Suppressor macrophage treated with lipopolysaccharide for 4 hours (primary cell): Measurements from ENCODE around the gene SLC1A5.
A peak's percentile ranks its signal among the peaks of the same experiment; 100 is the strongest.
"Not testable (repeated sequence)": the region's sequence is repeated elsewhere in the genome, so short reads cannot be mapped to it uniquely, and the experiment has no call there.

Experiments used
- DNase-seq: peaks from one replicate; pipeline ENCODE4 v3.0.0-alpha.2; 2020

Gene SLC1A5

GRCh38 chr19:46788262-46788967 lies at the start of gene SLC1A5:
TSS of gene SLC1A5 (minus strand) at chr19:46788594. CDS start at chr19:46787965, 629 bp downstream.
- DNase-seq, result peak; percentile 96

DNA sequence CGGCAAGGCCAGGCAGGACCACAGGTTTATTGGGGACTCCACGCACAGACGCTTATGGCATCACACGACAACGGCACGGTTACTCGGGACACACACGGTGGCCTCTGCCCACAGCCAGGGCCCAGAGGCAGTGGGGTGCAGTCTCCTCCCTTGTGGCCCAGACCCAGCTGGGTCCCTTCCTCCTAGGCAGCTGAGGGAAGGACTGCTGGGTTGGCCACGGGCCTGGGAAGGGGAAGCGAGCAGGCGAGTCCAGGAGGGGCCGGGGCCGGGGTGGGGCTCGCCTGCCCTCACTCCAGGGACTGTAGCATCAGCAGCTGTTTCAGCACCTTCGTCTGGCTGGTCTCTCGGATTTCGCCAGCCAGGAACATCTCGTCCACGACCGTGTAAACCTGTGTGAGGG lies 49.8 kb upstream of the SLC1A5 start:
- DNase-seq, result no peak

DNA sequence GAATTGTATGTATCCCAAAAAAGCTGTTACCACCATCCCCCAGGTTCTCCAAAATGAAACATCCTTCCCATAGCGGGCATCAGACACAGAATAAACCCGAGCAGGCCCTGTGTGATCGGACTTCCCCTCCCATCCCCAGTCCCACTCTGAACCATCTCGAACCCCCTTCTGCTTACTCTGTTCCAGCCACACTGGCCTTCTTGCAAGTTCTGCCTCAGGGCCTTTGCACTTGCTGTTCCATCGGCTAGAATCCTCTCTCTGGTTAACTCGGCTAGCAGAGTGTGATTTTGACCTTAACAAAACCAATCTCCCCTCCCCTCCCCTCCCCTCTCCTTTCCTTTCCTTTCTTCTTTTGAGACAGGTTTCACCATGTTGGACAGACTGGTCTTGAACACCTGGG lies 46.6 kb upstream of the SLC1A5 start:
- DNase-seq, result no peak

GRCh38 chr19:46834121-46834520 lies 45.7 kb upstream of the SLC1A5 start:
- DNase-seq, result no peak

GRCh38 chr19:46830864-46831263 lies 42.5 kb upstream of the SLC1A5 start:
- DNase-seq, result no peak

DNA sequence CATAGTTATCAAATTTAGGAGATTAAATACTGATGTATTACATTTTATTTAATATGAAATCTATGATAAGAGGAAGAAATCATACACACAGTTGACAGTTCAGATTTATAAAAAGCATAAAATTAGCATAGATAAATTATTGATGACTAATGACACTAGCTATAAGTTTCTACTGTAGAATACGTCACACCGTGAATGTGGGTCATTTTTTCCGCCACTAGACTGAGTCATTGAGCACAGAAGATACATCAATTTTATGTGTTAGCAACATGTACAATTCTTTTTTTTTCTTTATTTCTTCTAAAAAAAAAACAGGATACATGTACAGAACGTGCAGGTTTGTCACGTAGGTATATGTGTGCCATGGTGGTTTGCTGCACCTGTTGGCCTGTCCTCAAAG lies 40.1 kb upstream of the SLC1A5 start:
- no peak for DNase-seq

DNA sequence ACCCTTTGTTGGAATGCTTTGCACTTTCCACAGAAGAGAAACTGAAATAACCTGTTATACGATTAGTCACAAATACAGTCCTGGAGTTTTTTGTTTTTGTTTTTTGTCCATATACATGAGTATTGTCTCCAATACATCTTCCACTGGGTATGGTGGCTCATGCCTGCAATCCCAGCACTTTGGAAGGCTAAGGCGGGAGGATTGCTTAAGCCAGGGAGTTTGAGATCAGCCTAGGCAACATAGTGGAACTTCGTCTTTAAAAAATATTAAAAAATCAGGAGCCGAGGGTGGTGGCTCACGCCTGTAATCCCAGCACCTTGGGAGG lies 37.3 kb upstream of the SLC1A5 start:
- peak; percentile 27 for DNase-seq

DNA sequence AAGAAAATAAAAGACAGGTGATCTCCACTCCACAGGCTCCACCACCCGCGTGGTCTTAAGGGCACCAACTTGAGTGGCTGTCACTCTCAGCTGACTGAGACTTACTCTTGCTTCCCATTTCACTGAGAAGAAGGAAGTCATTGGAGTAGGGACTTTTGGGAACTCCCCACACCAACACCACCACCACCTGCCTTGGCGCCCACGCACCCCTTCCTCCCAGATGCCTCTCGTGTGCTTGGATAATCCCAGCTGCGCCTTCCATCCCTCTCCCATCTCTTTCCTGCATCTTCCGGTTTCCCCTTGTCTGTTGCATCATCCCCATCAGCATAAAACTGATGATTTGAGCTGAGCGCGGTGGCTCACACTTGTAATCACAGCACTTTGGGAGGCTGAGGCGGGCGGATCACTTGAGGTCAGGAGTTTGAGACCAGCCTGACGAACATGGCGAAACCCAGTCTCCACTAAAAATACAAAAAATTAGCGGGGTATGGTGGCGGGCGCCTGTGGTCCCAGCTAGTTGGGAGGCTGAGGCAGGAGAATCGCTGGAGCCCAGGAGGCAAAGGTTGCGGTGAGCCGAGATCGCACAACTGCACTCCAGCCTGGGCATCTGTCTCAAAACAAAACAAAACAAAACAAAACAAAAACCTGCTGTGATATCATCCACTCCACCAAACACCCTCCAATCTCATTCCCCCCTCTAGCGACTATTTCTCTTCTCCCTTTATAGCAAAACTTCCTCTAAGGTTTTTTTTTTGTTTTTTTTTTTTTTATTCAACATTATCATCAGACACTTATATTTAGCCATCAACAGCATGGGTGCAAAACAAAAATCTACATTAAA lies 36.7 kb upstream of the SLC1A5 start:
- DNase-seq, result peak; percentile 91

GRCh38 chr19:46823049-46823448 lies 34.7 kb upstream of the SLC1A5 start:
- no peak for DNase-seq

DNA sequence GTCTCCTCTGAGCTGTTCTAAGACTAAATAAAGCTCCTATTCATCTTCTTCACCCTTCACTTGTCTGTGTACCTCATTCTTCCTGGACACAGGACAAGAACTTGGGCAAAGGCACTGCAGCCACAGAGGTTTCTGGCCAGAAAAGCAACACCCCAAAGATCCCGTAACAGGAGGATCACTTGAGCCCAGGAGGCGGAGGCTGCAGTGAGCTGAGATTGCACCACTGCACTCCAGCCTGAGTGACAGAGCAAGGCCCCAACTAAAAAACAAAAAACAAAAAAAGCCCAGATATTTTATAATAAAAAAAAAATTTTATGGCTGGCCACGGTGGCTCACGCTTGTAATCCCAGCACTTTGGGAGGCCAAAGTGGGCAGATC lies 34.0 kb upstream of the SLC1A5 start:
- DNase-seq, result not testable (repeated sequence)

DNA sequence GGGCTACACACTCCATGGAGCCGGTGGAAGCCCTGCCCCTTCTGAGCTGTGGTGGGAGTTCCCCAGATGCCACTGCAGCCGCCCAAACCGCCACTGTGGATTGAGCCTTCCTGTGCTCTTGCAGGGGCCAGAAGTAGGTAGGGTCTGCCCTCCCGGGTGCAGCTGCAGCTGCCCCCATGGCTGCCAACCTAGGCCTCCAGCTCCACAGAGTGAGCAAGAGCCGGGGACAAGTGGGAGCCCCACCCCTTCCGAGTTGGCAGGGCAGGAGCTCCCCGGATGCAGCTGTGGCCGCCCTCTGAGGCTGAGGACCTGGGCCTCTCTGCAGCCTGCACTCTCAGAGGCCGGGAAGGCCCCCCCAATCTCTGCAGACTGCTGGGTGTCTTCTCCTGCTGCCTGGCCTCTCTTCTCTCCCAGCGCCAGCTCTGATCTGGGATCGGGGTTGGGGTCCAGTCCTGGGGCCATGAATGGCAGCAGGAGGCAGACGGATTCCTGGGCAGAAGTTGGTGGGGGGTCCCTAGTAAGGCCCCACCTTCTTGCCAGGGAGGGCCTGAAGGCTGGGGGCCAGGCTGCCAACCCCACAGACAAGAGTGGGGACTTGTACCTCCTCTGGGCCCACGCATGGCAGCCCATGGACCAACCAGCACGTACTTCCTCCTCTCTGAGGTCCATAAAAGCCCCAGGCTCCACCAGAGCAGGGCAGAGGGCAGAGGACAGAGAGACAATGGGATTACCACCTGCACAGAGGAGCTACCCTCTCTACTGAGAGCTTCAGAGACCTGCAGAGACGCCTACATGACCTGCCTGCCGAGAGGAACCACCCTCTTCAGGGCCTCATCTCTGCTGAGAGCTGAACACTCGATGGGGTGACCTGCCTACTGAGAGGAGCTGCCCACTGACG lies 33.4 kb upstream of the SLC1A5 start:
- DNase-seq, result peak; percentile 48

GRCh38 chr19:46818812-46819211 lies 30.4 kb upstream of the SLC1A5 start:
- DNase-seq, result no peak

- DNase-seq, result no peak
These were observed 27.6 kb upstream of the SLC1A5 start for GRCh38 chr19:46815833-46816627.

- DNase-seq, result no peak
These were observed 25.5 kb upstream of the SLC1A5 start for GRCh38 chr19:46813839-46814358.

DNA sequence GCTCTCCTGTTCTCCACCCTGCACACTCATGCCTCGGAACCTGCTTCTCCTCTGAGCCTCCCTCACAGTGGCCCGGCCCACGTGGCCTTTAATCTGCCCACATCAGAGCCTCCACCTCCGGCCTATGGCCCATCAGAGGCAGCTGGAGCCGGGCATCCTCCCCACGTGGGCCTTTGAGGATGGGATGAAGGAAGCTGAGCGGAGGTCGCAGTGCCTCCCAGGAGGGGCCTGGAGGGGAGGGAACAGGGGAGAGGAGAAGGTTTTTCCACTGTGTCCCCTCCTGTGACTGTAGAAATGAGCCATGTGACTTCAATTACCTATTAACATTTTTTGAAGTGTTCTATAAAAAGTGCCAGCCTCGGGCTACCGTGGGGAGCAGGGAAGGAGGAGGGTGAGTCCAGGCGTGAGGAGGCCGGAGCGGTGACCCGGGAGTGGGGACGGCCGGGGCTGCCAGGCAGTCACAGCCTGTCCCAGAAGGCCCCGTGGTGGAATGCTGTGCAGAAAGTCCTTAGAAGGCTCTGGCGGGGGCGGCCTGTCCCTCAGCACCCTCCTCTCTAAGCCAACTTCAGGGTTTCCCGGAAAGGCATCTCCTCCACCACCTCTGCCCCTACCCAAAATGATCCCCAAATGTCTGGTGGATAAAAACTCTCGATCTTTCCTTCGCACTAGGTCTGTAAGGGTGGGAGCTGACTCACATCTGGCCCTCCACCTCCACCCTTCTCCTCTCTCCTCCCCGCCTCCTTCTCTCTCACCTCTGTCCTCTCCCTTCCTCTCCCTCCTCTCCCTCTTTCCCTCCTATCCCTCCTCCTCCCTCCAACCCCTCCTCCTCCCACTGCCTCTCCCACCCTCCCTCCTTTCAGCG lies 24.8 kb upstream of the SLC1A5 start:
- no peak for DNase-seq

- no peak for DNase-seq
These were observed 21.3 kb upstream of the SLC1A5 start for GRCh38 chr19:46809534-46810272.

DNA sequence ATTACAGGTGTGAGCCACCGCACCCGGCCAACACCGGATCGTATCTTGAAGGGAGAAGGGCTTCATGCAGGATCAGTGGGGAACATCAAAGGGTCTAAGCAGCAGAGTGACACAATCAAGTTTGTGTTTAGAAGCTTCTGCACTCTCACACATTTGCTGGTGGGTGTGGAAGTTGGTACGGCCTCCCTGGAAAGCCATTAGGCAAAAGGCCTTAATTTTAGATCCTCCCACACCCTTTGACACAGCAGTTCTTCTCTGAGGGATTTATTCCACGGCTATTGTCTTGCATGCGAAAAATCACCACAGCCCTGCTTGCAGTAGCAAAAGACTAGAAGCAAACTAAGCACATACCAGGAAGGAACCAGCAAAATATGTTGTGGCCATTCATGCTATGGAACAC lies 18.3 kb upstream of the SLC1A5 start:
- peak; percentile 35 for DNase-seq

- DNase-seq, result not testable (repeated sequence)
These were observed 16.0 kb upstream of the SLC1A5 start for GRCh38 chr19:46804432-46804831.

DNA sequence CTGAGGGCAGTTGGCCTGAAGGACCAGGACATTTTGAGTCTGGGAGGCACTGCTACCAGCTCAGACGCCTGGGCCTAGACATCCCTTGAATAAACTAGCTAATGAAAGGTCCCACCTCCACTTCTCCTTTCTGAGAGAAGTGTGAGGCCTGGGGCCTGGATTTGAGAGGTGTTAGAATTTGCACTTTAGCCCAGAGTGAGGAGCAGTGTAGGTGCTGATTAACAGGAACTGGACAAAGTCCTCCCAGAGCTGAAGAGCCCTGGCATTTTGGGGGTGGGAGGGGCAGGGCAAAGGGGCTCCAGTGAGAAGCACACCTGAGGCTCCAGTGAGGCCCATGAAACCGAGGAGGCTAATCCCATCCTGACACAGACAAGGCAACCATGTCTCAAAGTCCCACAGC lies 15.2 kb upstream of the SLC1A5 start:
- no peak for DNase-seq

DNA sequence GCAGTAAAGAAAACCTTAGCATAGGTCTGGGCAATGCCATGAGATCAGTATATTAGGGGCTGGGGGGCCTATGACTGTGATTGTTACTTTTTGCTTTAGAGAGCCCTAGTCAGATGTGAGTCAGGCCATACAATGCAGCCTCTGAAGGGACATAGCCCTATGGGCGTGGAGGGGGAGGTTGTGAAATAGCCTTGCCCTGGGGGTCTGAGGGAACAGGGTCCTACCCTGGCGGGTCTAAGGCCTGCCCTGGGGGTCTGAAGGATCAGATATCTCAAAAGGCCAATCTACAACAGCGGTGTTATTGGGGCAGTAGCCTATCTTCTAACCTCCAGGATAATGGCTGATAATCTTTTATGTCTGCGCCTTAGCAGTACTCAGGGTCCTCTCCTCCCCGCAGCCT lies 13.8 kb upstream of the SLC1A5 start:
- DNase-seq, result no peak

- no peak for DNase-seq
These were observed 10.3 kb upstream of the SLC1A5 start for GRCh38 chr19:46798713-46799112.
